H1 (cell line): ENCODE data around the gene OTOP3.

Experiments used
- CHD1 ChIP-seq: IDR thresholded peaks from 2 replicates; pipeline ENCODE4 v1.6.1; 2012; ENCODE audit warnings: low read depth, low read length, improper control_type of control experiment
- CREB1 ChIP-seq: IDR thresholded peaks from 2 replicates; pipeline ENCODE4 v1.6.1; 2012; ENCODE audit warnings: inconsistent platforms
- CTCF ChIP-seq, 3 experiments: IDR thresholded peaks; 1 replicate in 2 of 3; 2 replicates in 1 of 3; pipeline versions ENCODE4 v1.5.1 to v1.6.1; 2011; ENCODE audit warnings: low read length in 3 of 3, mild to moderate bottlenecking in 3 of 3, inconsistent platforms in 2 of 3, low read depth in 1 of 3, moderate library complexity in 1 of 3; ENCODE audit not compliant: insufficient read depth in 1 of 3; ENCODE audit errors: control extremely low read depth in 1 of 3
- EGR1 ChIP-seq: IDR thresholded peaks from 2 replicates; pipeline ENCODE4 v1.6.1; 2011; ENCODE audit warnings: low read depth, low read length, borderline replicate concordance
- KDM1A ChIP-seq: fragments of 200-600, 300-600 bp; sonication (generic); IDR thresholded peaks from 2 replicates; pipeline ENCODE4 v1.7.1; 2016; ENCODE audit warnings: mild to moderate bottlenecking, low read length, borderline replicate concordance
- PHF8 ChIP-seq: fragments of 200-600 bp; sonication (generic); conservative IDR thresholded peaks from 2 replicates; pipeline ENCODE4 v1.7.1; 2012; ENCODE audit warnings: low read depth, mild to moderate bottlenecking, inconsistent platforms, low read length, moderate library complexity
- POLR2A ChIP-seq, 2 experiments: IDR thresholded peaks; 1 replicate in 1 of 2; 2 replicates in 1 of 2; pipeline ENCODE4 v1.6.1; 2011; ENCODE audit warnings: low read depth in 2 of 2, low read length in 2 of 2, mild to moderate bottlenecking in 2 of 2; ENCODE audit errors: control extremely low read depth in 1 of 2
- RFX5 ChIP-seq: IDR thresholded peaks from 2 replicates; pipeline ENCODE4 v1.6.1; 2011; ENCODE audit warnings: low read depth, low read length, improper control_type of control experiment, borderline replicate concordance
- SP1 ChIP-seq: IDR thresholded peaks from 2 replicates; pipeline ENCODE4 v1.6.1; 2011; ENCODE audit warnings: low read depth, low read length
- SRF ChIP-seq: IDR thresholded peaks from 2 replicates; pipeline ENCODE4 v1.6.1; 2011; ENCODE audit warnings: mild to moderate bottlenecking, low read depth, low read length, moderate library complexity
- SUZ12 ChIP-seq: fragments of 200-600 bp; sonication (generic); IDR thresholded peaks from 2 replicates; pipeline ENCODE4 v1.6.1; 2012; ENCODE audit warnings: mild to moderate bottlenecking, inconsistent platforms, low read length, moderate library complexity, mixed read lengths

GRCh38 chr17:74978240-74978639 lies 42.5 kb downstream of the OTOP3 start:
- no peak for TF ChIP-seq RFX5
- no peak for TF ChIP-seq POLR2A (IDR thresholded peaks at IDR 0.05; ENCODE audit: control extremely low read depth in 1 of 2, low read depth in 2 of 2, low read length in 2 of 2)
- TF ChIP-seq SP1 = no peak
- TF ChIP-seq CREB1 = no peak
- no peak for TF ChIP-seq CTCF (IDR thresholded peaks at IDR 0.05; ENCODE audit: control extremely low read depth in 1 of 3, insufficient read depth in 1 of 3, low read depth in 1 of 3, low read length in 3 of 3)
- no peak for TF ChIP-seq SUZ12
- TF ChIP-seq EGR1 = no peak
- no peak for TF ChIP-seq PHF8
- no peak for TF ChIP-seq KDM1A
- no peak for TF ChIP-seq CHD1
- no peak for TF ChIP-seq SRF
